ENCODE measurements around the gene SRR. TPM values are rescaled to one million over a fixed set of nuclear protein-coding genes. Genes with fewer than 3 reads are reported as not detected.

SRR gene
- total RNA-seq, 1 donor from 2014 or later = 19.2 TPM

- no peak for DNase-seq
These were observed 67.7 kb downstream of the SRR start for GRCh38 chr17:2371183-2372130.

GRCh38 chr17:2372180-2372579 lies 68.4 kb downstream of the SRR start:
- DNase-seq = no peak

- DNase-seq = no peak
These were observed 68.9 kb downstream of the SRR start for GRCh38 chr17:2372681-2373080.

GRCh38 chr17:2373179-2373578 lies 69.4 kb downstream of the SRR start:
- no peak for DNase-seq

Small RNA genes lying within 50 kb of the gene (small RNA-seq; reads per million reads assigned to genes)
- gene AC006435.3 (ENCODE audit: low replicate concordance) (not detected), gene SNORD91A (ENCODE audit: low replicate concordance) (593 reads per million, percentile 98 among the genes with 10 or more reads in this experiment), gene SNORD91B (ENCODE audit: low replicate concordance) (97.6 reads per million, percentile 97 among the genes with 10 or more reads in this experiment)

Other genes starting within 250 kb of the SRR start
- gene HIC1, start 248.8 kb upstream of the SRR start, total RNA-seq = 56.1 TPM
- gene SMG6, start 165 bp upstream of the SRR start, total RNA-seq = 42.9 TPM
- 77.8 TPM for gene TSR1, start 32.5 kb downstream of the SRR start, total RNA-seq
- gene SGSM2, start 33.6 kb downstream of the SRR start, total RNA-seq = 53.0 TPM
- 10.2 TPM for gene MNT, start 97.1 kb downstream of the SRR start, total RNA-seq
- gene METTL16, start 207.9 kb downstream of the SRR start, total RNA-seq = 38.6 TPM

Data from tongue (tissue), 3 donors.